Ovary (tissue), 3 donors: Measurements from ENCODE around the gene GPR17.

Experiments
- EP300 ChIP-seq: sonication (generic); formaldehyde crosslinking; IDR thresholded peaks from one replicate; pipeline ENCODE4 v1.6.1; 2017; ENCODE audit warnings: antibody characterized with exemption
- POLR2A ChIP-seq: fragments of 450-650 bp; IDR thresholded peaks from one replicate; pipeline ENCODE4 v1.6.1; 2017; ENCODE audit warnings: antibody characterized with exemption, mild to moderate bottlenecking, moderate library complexity
- TF ChIP-seq, protein P1 (sequence below), 3 donors: fragments of 450-650 bp in 2 of 3; fragments of 200-600 bp in 1 of 3; IDR thresholded peaks; one replicate each; pipeline versions ENCODE4 v1.5.1 to v1.8.0; 2016 to 2022; ENCODE audit warnings: antibody characterized with exemption in 3 of 3, mild to moderate bottlenecking in 1 of 3
- donor health status: DM: no; HTN: no; CAD: no.

- TF ChIP-seq, protein P1, sequence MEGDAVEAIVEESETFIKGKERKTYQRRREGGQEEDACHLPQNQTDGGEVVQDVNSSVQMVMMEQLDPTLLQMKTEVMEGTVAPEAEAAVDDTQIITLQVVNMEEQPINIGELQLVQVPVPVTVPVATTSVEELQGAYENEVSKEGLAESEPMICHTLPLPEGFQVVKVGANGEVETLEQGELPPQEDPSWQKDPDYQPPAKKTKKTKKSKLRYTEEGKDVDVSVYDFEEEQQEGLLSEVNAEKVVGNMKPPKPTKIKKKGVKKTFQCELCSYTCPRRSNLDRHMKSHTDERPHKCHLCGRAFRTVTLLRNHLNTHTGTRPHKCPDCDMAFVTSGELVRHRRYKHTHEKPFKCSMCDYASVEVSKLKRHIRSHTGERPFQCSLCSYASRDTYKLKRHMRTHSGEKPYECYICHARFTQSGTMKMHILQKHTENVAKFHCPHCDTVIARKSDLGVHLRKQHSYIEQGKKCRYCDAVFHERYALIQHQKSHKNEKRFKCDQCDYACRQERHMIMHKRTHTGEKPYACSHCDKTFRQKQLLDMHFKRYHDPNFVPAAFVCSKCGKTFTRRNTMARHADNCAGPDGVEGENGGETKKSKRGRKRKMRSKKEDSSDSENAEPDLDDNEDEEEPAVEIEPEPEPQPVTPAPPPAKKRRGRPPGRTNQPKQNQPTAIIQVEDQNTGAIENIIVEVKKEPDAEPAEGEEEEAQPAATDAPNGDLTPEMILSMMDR (IDR thresholded peaks at IDR 0.05): no peak
- no peak for TF ChIP-seq POLR2A
- no peak for TF ChIP-seq EP300
Measured at GRCh38 chr2:127614731-127615130, 31.2 kb upstream of the GPR17 start.
